IMR-90 (cell line): ENCODE results near the gene ATG12. TPM values are rescaled to one million over a fixed set of nuclear protein-coding genes. Genes with fewer than 3 reads are reported as not detected.

ENCODE experiments used
- ATAC-seq: fragments of 200-7000 bp; cut with Tn5 transposase; 2 replicates; pipeline ENCODE4 v1.9.1; 2020; ENCODE audit warnings: low read depth, mild to moderate bottlenecking, moderate library complexity
- BruUV-seq: library from RNA; stranded (reverse); fragments of 400-500 nt; replicated peaks from 2 replicates; lab custom pipeline; 2021; lab: Mats Ljungman, UMichigan
- CTCF ChIA-PET: fragments of 300-600 bp; formaldehyde crosslinking; extraction: SDS; loops from one replicate; lab custom pipeline; 2021; ENCODE audit warnings: antibody characterized with exemption; lab: Yijun Ruan, JAX
- POLR2A ChIA-PET: fragments of 300-600 bp; sonication (Branson Sonifier 250); formaldehyde crosslinking; loops from one replicate; lab custom pipeline; 2022; ENCODE audit warnings: antibody characterized with exemption; ENCODE audit not compliant: unreplicated experiment; lab: Charles Lee
- DNase-seq: peaks from one replicate; pipeline ENCODE4 v3.0.0; 2013
- H2AFZ ChIP-seq: replicated peaks from 2 replicates; pipeline ENCODE3; 2013; ENCODE audit warnings: low read length, mild to moderate bottlenecking; ENCODE audit not compliant: poor library complexity
- H2AK5ac ChIP-seq: 2 replicates; pipeline ENCODE4 v1.6.1; 2013; ENCODE audit warnings: low read depth, low read length, inconsistent platforms
- H2AK9ac ChIP-seq: replicated peaks from 2 replicates; pipeline ENCODE3; 2013; ENCODE audit warnings: mild to moderate bottlenecking, low read depth, low read length, moderate library complexity; ENCODE audit not compliant: poor library complexity
- H2BK120ac ChIP-seq: 2 replicates; pipeline ENCODE4 v1.6.1; 2013; ENCODE audit warnings: low read depth, low read length, inconsistent platforms
- H2BK15ac ChIP-seq: 3 replicates; pipeline ENCODE4 v1.6.1; 2013; ENCODE audit warnings: low read depth, low read length, inconsistent platforms
- H2BK20ac ChIP-seq: 2 replicates; pipeline ENCODE4 v1.6.1; 2013; ENCODE audit warnings: low read depth, mild to moderate bottlenecking, inconsistent platforms, low read length, moderate library complexity
- H2BK5ac ChIP-seq: 2 replicates; pipeline ENCODE4 v1.6.1; 2013; ENCODE audit warnings: mild to moderate bottlenecking, low read depth, low read length, inconsistent platforms; ENCODE audit not compliant: poor library complexity, severe bottlenecking
- H3K14ac ChIP-seq: replicated peaks from 2 replicates; pipeline ENCODE4 v1.6.1; 2013; ENCODE audit warnings: low read depth, low read length, inconsistent platforms
- H3K18ac ChIP-seq: 2 replicates; pipeline ENCODE4 v1.6.1; 2013; ENCODE audit warnings: low read depth, low read length, control low read depth
- H3K23ac ChIP-seq: 2 replicates; pipeline ENCODE4 v1.6.1; 2013; ENCODE audit warnings: low read depth, low read length, inconsistent platforms
- H3K27ac ChIP-seq: 2 replicates; pipeline ENCODE4 v1.5.1; 2013; ENCODE audit warnings: mild to moderate bottlenecking, control low read depth, low read length; ENCODE audit not compliant: insufficient read depth
- H3K27me3 ChIP-seq: 2 replicates; pipeline ENCODE4 v1.6.1; 2013; ENCODE audit warnings: low read length; ENCODE audit not compliant: control insufficient read depth, insufficient read depth
- H3K36me3 ChIP-seq: 2 replicates; pipeline ENCODE4 v1.6.1; 2013; ENCODE audit warnings: low read length, mixed read lengths; ENCODE audit not compliant: control insufficient read depth, insufficient read depth
- H3K4ac ChIP-seq: 2 replicates; pipeline ENCODE4 v1.6.1; 2013; ENCODE audit warnings: low read depth, low read length, inconsistent platforms
- H3K4me1 ChIP-seq: 2 replicates; pipeline ENCODE4 v1.6.1; 2013; ENCODE audit warnings: low read length, mixed read lengths; ENCODE audit not compliant: control insufficient read depth, insufficient read depth
- H3K4me2 ChIP-seq: 2 replicates; pipeline ENCODE4 v1.6.1; 2013; ENCODE audit warnings: low read depth, mild to moderate bottlenecking, control low read depth, low read length, moderate library complexity
- H3K4me3 ChIP-seq: 2 replicates; pipeline ENCODE4 v1.5.1; 2013; ENCODE audit warnings: low read depth, mild to moderate bottlenecking, control low read depth, low read length, moderate library complexity; ENCODE audit not compliant: insufficient read depth
- H3K56ac ChIP-seq: 2 replicates; pipeline ENCODE4 v1.6.1; 2013; ENCODE audit warnings: low read length, inconsistent platforms; ENCODE audit not compliant: insufficient read depth; ENCODE audit errors: extremely low read depth
- H3K79me1 ChIP-seq, 2 experiments: 2 replicates each; pipeline ENCODE4 v1.6.1; 2013; ENCODE audit warnings: low read length in 2 of 2, inconsistent platforms in 1 of 2, low read depth in 1 of 2
- H3K9ac ChIP-seq: 2 replicates; pipeline ENCODE4 v1.6.1; 2013; ENCODE audit warnings: low read depth, low read length, control low read depth
- H3K9me1 ChIP-seq: 2 replicates; pipeline ENCODE4 v1.6.1; 2013; ENCODE audit warnings: low read length, inconsistent platforms; ENCODE audit not compliant: insufficient read depth
- H3K9me3 ChIP-seq: 2 replicates; pipeline ENCODE4 v1.6.1; 2013; ENCODE audit warnings: low read length; ENCODE audit not compliant: control insufficient read depth, insufficient read depth
- H4K20me1 ChIP-seq: 2 replicates; pipeline ENCODE4 v1.6.1; 2013; ENCODE audit warnings: low read length, inconsistent platforms; ENCODE audit not compliant: insufficient read depth
- H4K5ac ChIP-seq: 2 replicates; pipeline ENCODE4 v1.6.1; 2013; ENCODE audit warnings: mild to moderate bottlenecking, low read depth, low read length, control low read depth
- H4K8ac ChIP-seq, 2 experiments: 2 replicates each; pipeline ENCODE4 v1.6.1; 2013; ENCODE audit warnings: low read depth in 2 of 2, low read length in 2 of 2, control low read depth in 1 of 2, inconsistent platforms in 1 of 2
- H4K91ac ChIP-seq: 2 replicates; pipeline ENCODE4 v1.6.1; 2013; ENCODE audit warnings: low read depth, low read length, inconsistent platforms; ENCODE audit not compliant: insufficient read depth
- CEBPB ChIP-seq: IDR thresholded peaks from 2 replicates; pipeline ENCODE4 v1.6.1; 2012; ENCODE audit warnings: low read depth, low read length, improper control_type of control experiment
- CTCF ChIP-seq: conservative IDR thresholded peaks from 2 replicates; pipeline ENCODE4 v1.5.1; 2012; ENCODE audit warnings: mild to moderate bottlenecking, low read depth, low read length, improper control_type of control experiment
- MAZ ChIP-seq: IDR thresholded peaks from 2 replicates; pipeline ENCODE4 v1.6.1; 2012; ENCODE audit warnings: low read depth, mild to moderate bottlenecking, low read length, improper control_type of control experiment, moderate library complexity, borderline replicate concordance
- MXI1 ChIP-seq: IDR thresholded peaks from 2 replicates; pipeline ENCODE4 v1.6.1; 2012; ENCODE audit warnings: low read depth, mild to moderate bottlenecking, low read length, moderate library complexity, borderline replicate concordance
- RCOR1 ChIP-seq: IDR thresholded peaks from 2 replicates; pipeline ENCODE4 v1.6.1; 2012; ENCODE audit warnings: mild to moderate bottlenecking, low read length, improper control_type of control experiment; ENCODE audit not compliant: insufficient replicate concordance
- WGBS, 2 experiments: methylation state at CpG; one replicate each; pipeline versions ENCODE4 v1.1.5 to v1.1.7; 2013; ENCODE audit warnings: missing lambda C conversion rate in 2 of 2; ENCODE audit not compliant: insufficient read length in 1 of 2; ENCODE audit errors: extremely low coverage in 2 of 2; 5-methylcytosine and 5-hydroxymethylcytosine counted together
- dilution Hi-C: fragments of 300-500 bp; cut with HindIII; formaldehyde crosslinking; loops from one replicate; pipeline ENCODE4 v1.14.3; 2018; ENCODE audit warnings: low sequenced_read_pairs; ENCODE audit not compliant: unreplicated experiment
- in situ Hi-C: fragments of 300-500 bp; cut with MboI; formaldehyde crosslinking; loops from 3 replicates; pipeline ENCODE4 v1.14.3; 2019; ENCODE audit warnings: low sequenced_read_pairs, inconsistent platforms, mixed read lengths
- intact Hi-C: fragments of 100-400 bp; cut with micrococcal nuclease; formaldehyde crosslinking; loops from 2 replicates; pipeline ENCODE4 v1.10.0; 2022
- polyA plus RNA-seq, 3 experiments: library from polyadenylated mRNA; depleted of rRNA; stranded (reverse); fragments of >200 nt; gene quantifications; 2 replicates each; pipeline ENCODE4 v1.2.3, GENCODE V29; 2012; ENCODE audit warnings: low replicate concordance in 1 of 3
- total RNA-seq: library from RNA; depleted of rRNA; stranded (reverse); fragments of >200 nt; gene quantifications from 2 replicates; pipeline ENCODE4 v1.2.3, GENCODE V29; 2012

ATG12 gene
- total and polyA plus RNA-seq, 2 of the 4 experiments (the other 2 are of a cell fraction) = 68.0 to 95.7 TPM

DNA sequence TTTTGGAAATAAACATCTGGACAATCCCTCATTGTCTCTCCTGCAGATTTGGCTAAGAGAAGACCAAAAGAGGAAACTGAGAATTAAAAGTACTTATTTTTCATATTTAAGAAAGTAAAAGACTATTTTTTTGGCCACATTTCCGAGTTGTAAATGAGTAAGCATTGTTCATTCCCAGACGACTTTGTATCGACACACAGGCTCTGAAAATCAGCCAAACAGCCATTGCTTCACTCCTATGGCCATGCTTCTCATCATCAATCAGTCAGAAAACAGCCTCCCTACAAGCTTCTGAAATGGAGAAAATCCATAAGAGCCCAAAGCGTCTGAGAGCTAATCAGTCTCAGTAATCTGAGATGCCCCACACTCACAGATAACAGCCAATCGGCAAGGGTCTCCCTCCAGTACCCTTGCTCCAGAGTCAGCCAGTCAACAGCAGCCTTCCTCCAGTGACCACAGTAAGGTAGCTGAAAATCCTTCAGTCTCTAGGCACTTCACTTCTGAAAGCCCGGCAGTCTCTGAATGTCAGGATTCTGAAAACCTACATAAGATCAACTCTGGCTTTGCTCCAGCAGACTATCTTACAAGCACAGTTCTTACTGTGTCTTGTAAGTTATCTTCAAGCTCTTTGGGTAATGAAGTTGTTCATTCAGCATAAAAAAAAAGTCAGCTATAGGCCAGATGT is 55.8 kb downstream of the ATG12 start:
- TF ChIP-seq MAZ = no peak
- TF ChIP-seq RCOR1 = no peak
- no peak for TF ChIP-seq CEBPB
- no peak for TF ChIP-seq MXI1
- TF ChIP-seq CTCF = no peak
- H3K4ac ChIP-seq = no peak overlapping the region
- in situ Hi-C loops = no loop called here
- no peak overlapping the region for H3K18ac ChIP-seq
- H4K5ac ChIP-seq = no peak overlapping the region
- H3K56ac ChIP-seq = no peak overlapping the region
- ATAC-seq (no peak), DNase-seq (no peak)
- H3K4me3 ChIP-seq = no peak overlapping the region
- H4K8ac ChIP-seq = no peak overlapping the region
- 14% methylated on average over 1 of the region's 6 CpGs; no CpG with 5 or more reads in 1 of the 2 experiments for WGBS, 2 experiments
- no peaks in the 10 kb centered on the region for H4K20me1 ChIP-seq
- no peak overlapping the region for H2AK9ac ChIP-seq
- H2AFZ ChIP-seq = no peak overlapping the region
- no peak overlapping the region for H4K91ac ChIP-seq
- H3K4me1 ChIP-seq = no peaks in the 10 kb centered on the region
- H2BK15ac ChIP-seq = no peak overlapping the region
- H3K36me3 ChIP-seq = no peaks in the 10 kb centered on the region
- dilution Hi-C loops = no loop called here
- intact Hi-C loops = no loop called here
- no peak overlapping the region for H3K4me2 ChIP-seq
- no peak overlapping the region for H2AK5ac ChIP-seq
- no peak overlapping the region for H2BK120ac ChIP-seq
- H2BK5ac ChIP-seq = no peak overlapping the region
- POLR2A ChIA-PET = no interaction called here
- H3K14ac ChIP-seq = no peak overlapping the region
- peaks cover 4% of the 10 kb centered on the region for H3K27me3 ChIP-seq
- no peak overlapping the region for H3K27ac ChIP-seq
- no peaks in the 10 kb centered on the region for H3K79me1 ChIP-seq
- no peaks in the 10 kb centered on the region for H3K9me3 ChIP-seq
- BruUV-seq = no TSS peak
- no peak overlapping the region for H3K23ac ChIP-seq
- no peak overlapping the region for H3K9ac ChIP-seq
- H3K9me1 ChIP-seq = no peaks in the 10 kb centered on the region
- CTCF ChIA-PET = interaction anchor here (0.6 to 1.3 kb wide), 2 partner anchors 18 to 136 kb away, joined by 3 read pairs; no protein-coding TSS in a partner anchor
- H2BK20ac ChIP-seq = no peak overlapping the region
